Esophagus squamous epithelium (tissue), 4 donors: ENCODE measurements around the gene GXYLT2.

Experiments used
- POLR2A ChIP-seq, 4 donors: fragments of 450-650 bp; IDR thresholded peaks; one replicate each; pipeline ENCODE4 v1.6.1; 2017; ENCODE audit warnings: antibody characterized with exemption in 4 of 4, mild to moderate bottlenecking in 4 of 4, moderate library complexity in 3 of 4
- TF ChIP-seq, protein P1 (sequence below), 6 experiments: fragments of 450-650 bp in 4 of 6; fragments of 200-600 bp in 2 of 6; sonication (generic) in 2 of 6; IDR thresholded peaks; one replicate each; pipeline ENCODE4 v1.5.1; 2016 to 2019; ENCODE audit warnings: antibody characterized with exemption in 6 of 6, mild to moderate bottlenecking in 4 of 6, moderate library complexity in 4 of 6

DNA sequence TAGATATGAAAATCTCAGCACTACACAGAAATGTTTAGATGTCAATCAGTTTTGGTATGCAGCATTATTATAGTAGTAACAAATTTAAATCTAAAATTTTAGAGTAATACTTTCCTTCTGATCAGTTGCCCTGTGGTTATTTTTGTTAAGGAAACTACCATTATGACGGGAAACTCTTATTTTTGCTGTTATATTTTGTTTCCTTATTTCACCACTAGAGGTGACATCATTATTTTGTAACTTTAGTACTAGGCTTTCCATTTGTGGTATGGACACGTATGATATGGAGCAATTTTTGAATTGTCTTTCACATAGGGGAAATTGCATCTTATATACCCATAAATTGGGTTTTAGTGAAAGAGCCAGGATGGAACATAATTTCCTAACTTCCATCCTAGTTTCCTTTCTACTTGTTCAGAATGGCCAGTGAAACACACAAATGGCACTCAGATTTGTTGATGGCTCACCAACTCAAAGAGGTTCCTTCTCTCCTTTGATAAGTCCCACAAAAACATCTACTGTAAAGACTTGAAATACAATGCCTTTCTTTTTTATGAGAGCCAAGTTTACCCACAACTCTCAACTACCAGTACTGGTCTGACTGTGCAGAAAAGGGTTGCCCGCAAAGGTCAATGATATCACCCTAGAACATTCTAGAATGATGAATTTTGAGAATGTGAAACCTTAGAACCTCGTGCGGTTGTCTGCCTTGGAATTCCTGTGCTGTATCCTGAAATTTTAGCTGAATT is 89.4 kb downstream of the GXYLT2 start:
- TF ChIP-seq, protein P1, sequence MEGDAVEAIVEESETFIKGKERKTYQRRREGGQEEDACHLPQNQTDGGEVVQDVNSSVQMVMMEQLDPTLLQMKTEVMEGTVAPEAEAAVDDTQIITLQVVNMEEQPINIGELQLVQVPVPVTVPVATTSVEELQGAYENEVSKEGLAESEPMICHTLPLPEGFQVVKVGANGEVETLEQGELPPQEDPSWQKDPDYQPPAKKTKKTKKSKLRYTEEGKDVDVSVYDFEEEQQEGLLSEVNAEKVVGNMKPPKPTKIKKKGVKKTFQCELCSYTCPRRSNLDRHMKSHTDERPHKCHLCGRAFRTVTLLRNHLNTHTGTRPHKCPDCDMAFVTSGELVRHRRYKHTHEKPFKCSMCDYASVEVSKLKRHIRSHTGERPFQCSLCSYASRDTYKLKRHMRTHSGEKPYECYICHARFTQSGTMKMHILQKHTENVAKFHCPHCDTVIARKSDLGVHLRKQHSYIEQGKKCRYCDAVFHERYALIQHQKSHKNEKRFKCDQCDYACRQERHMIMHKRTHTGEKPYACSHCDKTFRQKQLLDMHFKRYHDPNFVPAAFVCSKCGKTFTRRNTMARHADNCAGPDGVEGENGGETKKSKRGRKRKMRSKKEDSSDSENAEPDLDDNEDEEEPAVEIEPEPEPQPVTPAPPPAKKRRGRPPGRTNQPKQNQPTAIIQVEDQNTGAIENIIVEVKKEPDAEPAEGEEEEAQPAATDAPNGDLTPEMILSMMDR (IDR thresholded peaks at IDR 0.05): peak in 1 of 6 experiments; percentile 24
- no peak for TF ChIP-seq POLR2A (IDR thresholded peaks at IDR 0.05)
